ENCODE results near the gene ISL1.

ISL1 gene

GRCh38 chr5:51383131-51384121, at the start of gene ISL1:
Gene ISL1, plus strand, starts transcription at chr5:51383448. Its CDS starts 224 bp downstream, at chr5:51383672.
- peak; percentile 71 for DNase-seq

- DNase-seq: no peak
Measured at GRCh38 chr5:51336878-51337277, 46.4 kb upstream of the ISL1 start.

- peak; percentile 2 for DNase-seq
Measured at GRCh38 chr5:51345106-51345505, 38.1 kb upstream of the ISL1 start.

GRCh38 chr5:51347157-51347556, 36.1 kb upstream of the ISL1 start:
- DNase-seq: no peak

GRCh38 chr5:51347704-51348103, 35.5 kb upstream of the ISL1 start:
- DNase-seq: no peak

GRCh38 chr5:51371052-51371451, 12.2 kb upstream of the ISL1 start:
- no peak for DNase-seq

GRCh38 chr5:51373880-51374523, 9.2 kb upstream of the ISL1 start:
- DNase-seq: no peak

- DNase-seq: no peak
Measured at GRCh38 chr5:51375084-51375483, 8.2 kb upstream of the ISL1 start.

GRCh38 chr5:51376509-51376908, 6.7 kb upstream of the ISL1 start:
- DNase-seq: no peak

GRCh38 chr5:51377151-51378060, 5.8 kb upstream of the ISL1 start:
- DNase-seq: no peak

- no peak for DNase-seq
Measured at GRCh38 chr5:51378061-51378409, 5.2 kb upstream of the ISL1 start.

- DNase-seq: no peak
Measured at GRCh38 chr5:51378448-51379330, 4.6 kb upstream of the ISL1 start.

GRCh38 chr5:51379331-51379700, 3.9 kb upstream of the ISL1 start:
- DNase-seq: no peak

- DNase-seq: peak; percentile 11
Measured at GRCh38 chr5:51380603-51381207, 2.5 kb upstream of the ISL1 start.

- DNase-seq: no peak
Measured at GRCh38 chr5:51381761-51382474, 1.3 kb upstream of the ISL1 start.

GRCh38 chr5:51382521-51383130, 622 bp upstream of the ISL1 start:
- DNase-seq: no peak

- DNase-seq: no peak
Measured at GRCh38 chr5:51384281-51384840, 1.1 kb downstream of the ISL1 start.

GRCh38 chr5:51385216-51385615, 2.0 kb downstream of the ISL1 start:
- DNase-seq: no peak

GRCh38 chr5:51386916-51387883, 4.0 kb downstream of the ISL1 start:
- no peak for DNase-seq

All from EL (cell line).